SK-N-SH (cell line): ENCODE results near the gene PSMC5. TPM values are rescaled to one million over a fixed set of nuclear protein-coding genes. Genes with fewer than 3 reads are reported as not detected.

Source experiments
- CTCF ChIA-PET: fragments of 300-600, 350-600 bp; formaldehyde crosslinking; extraction: SDS; loops from one replicate; lab custom pipeline; 2021; lab: Yijun Ruan, JAX
- POLR2A ChIA-PET: fragments of 350-600 bp; sonication (Branson Sonifier 250); formaldehyde crosslinking; extraction: SDS; loops from one replicate; lab custom pipeline; 2020; ENCODE audit warnings: antibody characterized with exemption, inconsistent platforms; lab: Yijun Ruan, JAX
- DNase-seq: peaks from one replicate; pipeline ENCODE4 v3.0.0; 2012
- H2AFZ ChIP-seq: fragments of 200-600 bp; sonication (generic); 2 replicates; pipeline ENCODE4 v1.8.1; 2016; ENCODE audit warnings: antibody characterized with exemption, mild to moderate bottlenecking, low read depth
- H3F3A ChIP-seq: fragments of 200-600 bp; sonication (generic); replicated peaks from 2 replicates; pipeline ENCODE3; 2016; ENCODE audit warnings: antibody characterized with exemption, mild to moderate bottlenecking; ENCODE audit not compliant: insufficient read depth
- H3K27ac ChIP-seq, 2 experiments: fragments of 200-500 bp in 1 of 2; fragments of 200-600 bp in 1 of 2; sonication (Bioruptor generic) in 1 of 2; sonication (generic), shearing (Covaris generic) in 1 of 2; 2 replicates each; pipeline versions ENCODE4 v1.5.1 to v1.6.1; 2014 to 2016; ENCODE audit warnings: low read depth in 2 of 2, inconsistent platforms in 1 of 2, low read length in 1 of 2, mild to moderate bottlenecking in 1 of 2, mixed read lengths in 1 of 2
- H3K27me3 ChIP-seq: fragments of 200-600 bp; sonication (generic), shearing (Covaris generic); 2 replicates; pipeline ENCODE4 v1.6.1; 2016; ENCODE audit warnings: mixed run types; ENCODE audit not compliant: insufficient read depth
- H3K36me3 ChIP-seq, 2 experiments: fragments of 200-500 bp in 1 of 2; fragments of 200-600 bp in 1 of 2; sonication (Bioruptor generic) in 1 of 2; sonication (generic) in 1 of 2; replicated peaks in 1 of 2; 2 replicates each; pipeline versions ENCODE3 to v1.5.1; 2014 to 2016; ENCODE audit warnings: low read length in 1 of 2, mild to moderate bottlenecking in 1 of 2; ENCODE audit not compliant: insufficient read depth in 2 of 2, control insufficient read depth in 1 of 2
- H3K4me1 ChIP-seq, 2 experiments: fragments of 200-500 bp in 1 of 2; fragments of 200-600 bp in 1 of 2; sonication (Bioruptor generic) in 1 of 2; sonication (generic), shearing (Covaris generic) in 1 of 2; 2 replicates each; pipeline versions ENCODE4 v1.5.1 to v1.6.1; 2014 to 2016; ENCODE audit warnings: low read depth in 1 of 2, low read length in 1 of 2, mixed run types in 1 of 2; ENCODE audit not compliant: insufficient read depth in 2 of 2, control insufficient read depth in 1 of 2
- H3K4me2 ChIP-seq: fragments of 200-600 bp; sonication (generic), shearing (Covaris generic); 2 replicates; pipeline ENCODE4 v1.6.1; 2017; ENCODE audit warnings: mixed run types
- H3K4me3 ChIP-seq, 2 experiments: fragments of 200-500 bp in 1 of 2; fragments of 200-600 bp in 1 of 2; sonication (Bioruptor generic) in 1 of 2; sonication (generic), shearing (Covaris generic) in 1 of 2; 2 replicates each; pipeline versions ENCODE4 v1.5.1 to v1.8.1; 2014 to 2016; ENCODE audit warnings: low read depth in 2 of 2, inconsistent platforms in 1 of 2, low read length in 1 of 2, mild to moderate bottlenecking in 1 of 2, mixed read lengths in 1 of 2, moderate library complexity in 1 of 2
- H3K79me2 ChIP-seq: fragments of 200-600 bp; sonication (generic); 2 replicates; pipeline ENCODE4 v1.8.1; 2017; ENCODE audit warnings: mild to moderate bottlenecking; ENCODE audit not compliant: insufficient read depth
- H3K9ac ChIP-seq: fragments of 200-600 bp; sonication (generic); 2 replicates; pipeline ENCODE4 v1.6.1; 2017; ENCODE audit warnings: mixed run types
- H3K9me2 ChIP-seq: fragments of 200-600 bp; sonication (generic); 2 replicates; pipeline ENCODE4 v1.6.1; 2017; ENCODE audit warnings: mixed run types
- H3K9me3 ChIP-seq: fragments of 200-600 bp; sonication (generic); 2 replicates; pipeline ENCODE4 v1.6.1; 2017; ENCODE audit warnings: mixed run types, mild to moderate bottlenecking, moderate library complexity
- H4K20me1 ChIP-seq: fragments of 200-600 bp; sonication (generic); 2 replicates; pipeline ENCODE4 v1.6.1; 2017; ENCODE audit warnings: mild to moderate bottlenecking, mixed run types; ENCODE audit not compliant: insufficient read depth
- CHD2 ChIP-seq: fragments of 150-350 bp; IDR thresholded peaks from 2 replicates; pipeline ENCODE4 v1.6.1; 2018; ENCODE audit warnings: low read length; ENCODE audit not compliant: partially characterized antibody
- EZH2phosphoT487 ChIP-seq: fragments of 200-600 bp; sonication (generic); IDR thresholded peaks from 2 replicates; pipeline ENCODE4 v1.6.1; 2017; ENCODE audit warnings: low read depth, mixed run types, mild to moderate bottlenecking, antibody characterized with exemption, moderate library complexity, borderline replicate concordance
- FOSL2 ChIP-seq: IDR thresholded peaks from 2 replicates; pipeline ENCODE4 v1.4.0; 2012; ENCODE audit warnings: low read depth, mild to moderate bottlenecking, moderate library complexity, borderline replicate concordance
- FOXM1 ChIP-seq: IDR thresholded peaks from 2 replicates; pipeline ENCODE4 v1.4.0; 2012; ENCODE audit warnings: low read depth, mild to moderate bottlenecking
- GABPA ChIP-seq: IDR thresholded peaks from 2 replicates; pipeline ENCODE4 v1.4.0; 2012; ENCODE audit warnings: low read depth, mild to moderate bottlenecking
- NFIC ChIP-seq: IDR thresholded peaks from 2 replicates; pipeline ENCODE4 v1.4.0; 2012; ENCODE audit warnings: borderline replicate concordance
- NRF1 ChIP-seq: IDR thresholded peaks from 2 replicates; pipeline ENCODE4 v1.6.1; 2012; ENCODE audit warnings: low read depth, mild to moderate bottlenecking, low read length
- PBX3 ChIP-seq: IDR thresholded peaks from 2 replicates; pipeline ENCODE4; 2012
- POLR2AphosphoS5 ChIP-seq: IDR thresholded peaks from 2 replicates; pipeline ENCODE4 v1.6.1; 2012; ENCODE audit warnings: low read depth, low read length
- RAD21 ChIP-seq: IDR thresholded peaks from 2 replicates; pipeline ENCODE4 v1.6.1; 2012; ENCODE audit warnings: mild to moderate bottlenecking, low read length
- RFX5 ChIP-seq: IDR thresholded peaks from 2 replicates; pipeline ENCODE4 v1.6.1; 2012; ENCODE audit warnings: mild to moderate bottlenecking, improper control_type of control experiment, low read length
- RXRA ChIP-seq: IDR thresholded peaks from 2 replicates; pipeline ENCODE4 v1.4.0; 2012; ENCODE audit warnings: low read depth, mild to moderate bottlenecking, borderline replicate concordance
- SMC3 ChIP-seq: IDR thresholded peaks from 2 replicates; pipeline ENCODE4 v1.6.1; 2012; ENCODE audit warnings: low read depth, low read length, improper control_type of control experiment
- TEAD4 ChIP-seq: IDR thresholded peaks from 2 replicates; pipeline ENCODE4 v1.4.0; 2012; ENCODE audit warnings: mild to moderate bottlenecking, borderline replicate concordance; ENCODE audit not compliant: insufficient read depth
- WGBS: methylation state at CpG from one replicate; pipeline ENCODE4 v1.1.6; 2017; ENCODE audit warnings: low lambda C conversion rate; 5-methylcytosine and 5-hydroxymethylcytosine counted together
- polyA plus RNA-seq, 3 experiments: library from polyadenylated mRNA; depleted of rRNA; stranded (reverse); fragments of >200 nt; gene quantifications; 2 replicates each; pipeline ENCODE4 v1.2.3, GENCODE V29; 2012

PSMC5 gene
- polyA plus RNA-seq, 1 of the 3 experiments (the other 2 are of a cell fraction): 424 TPM

DNA sequence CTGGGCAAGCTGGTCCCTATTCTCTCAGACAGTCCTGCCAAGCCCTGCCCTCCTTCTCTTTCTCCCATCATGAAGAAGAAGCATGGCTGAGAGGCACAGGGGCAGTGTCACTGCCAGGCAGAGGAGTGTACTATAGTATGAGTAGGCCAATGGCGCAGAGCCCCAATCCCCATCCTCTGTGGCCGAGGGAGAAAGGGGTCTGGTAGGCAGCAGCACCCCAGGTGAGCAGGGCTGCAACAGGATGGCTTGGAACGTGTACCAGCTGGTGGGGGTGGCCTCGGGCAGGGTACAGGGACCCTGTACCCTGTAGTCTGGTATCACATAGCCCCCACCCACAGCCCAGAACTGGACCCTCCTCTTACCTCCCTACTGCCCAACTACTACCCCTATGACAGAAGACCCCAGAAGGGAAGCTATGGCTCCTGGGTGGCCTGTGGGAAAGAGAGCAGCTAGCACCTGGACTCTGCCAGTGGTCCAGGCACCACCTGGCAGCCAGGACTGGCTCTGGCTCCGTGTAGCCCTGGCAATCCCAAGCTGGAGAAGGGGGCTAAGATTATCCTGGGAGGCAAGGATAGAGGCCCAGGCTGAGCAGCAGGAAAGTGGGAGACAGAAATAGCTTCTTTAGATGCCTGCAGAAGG lies 10.8 kb downstream of the PSMC5 start (continued):
- TF ChIP-seq SMC3 (no peak), NRF1 (no peak), RFX5 (no peak), POLR2AphosphoS5 (no peak), EZH2phosphoT487 (no peak)

DNA sequence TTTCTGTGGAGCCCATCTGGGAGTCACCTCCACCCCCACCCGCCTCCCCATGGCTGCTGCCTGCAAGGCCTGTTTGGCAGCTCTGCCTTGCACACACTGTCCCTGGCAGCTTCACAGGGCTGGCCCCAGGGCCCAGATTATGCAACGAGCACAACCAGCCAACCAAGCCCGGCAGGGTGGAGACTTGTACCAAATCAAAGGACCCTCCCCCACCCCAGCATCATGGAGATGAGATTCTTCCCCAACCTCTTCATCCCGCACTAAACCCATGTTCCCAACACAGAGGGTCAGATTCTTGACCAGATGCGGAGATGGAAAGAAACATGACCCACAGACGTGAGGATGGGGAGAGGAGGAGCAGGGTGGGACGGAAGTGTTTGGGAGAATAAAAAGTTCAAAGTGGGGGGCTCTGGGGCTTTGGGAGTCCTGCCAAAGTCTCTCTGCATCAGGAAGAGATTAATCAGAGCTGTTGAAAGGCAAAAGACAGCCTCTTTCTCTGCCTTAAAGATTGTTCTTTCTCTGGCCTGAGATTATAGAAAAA lies 11.5 kb downstream of the PSMC5 start:
- WGBS: 77% methylated on average over 4 of the region's 7 CpGs
- peaks cover 65% of the 10 kb centered on the region for H3K79me2 ChIP-seq
- no peak for DNase-seq
- peak overlapping the region; percentile 17; the same call in 1 of the 2 replicates for H3K4me2 ChIP-seq
- H3K27me3 ChIP-seq: no peaks in the 10 kb centered on the region
- peaks cover 24 to 28% of the 10 kb centered on the region in 2 experiments for H3K36me3 ChIP-seq
- H4K20me1 ChIP-seq: peaks cover 27% of the 10 kb centered on the region
- POLR2A ChIA-PET: interaction anchor here (0.6 to 9.2 kb wide), 5 partner anchors 9 to 668 kb away, joined by 3 to 108 read pairs (median 4); partner anchors contain the start of genes CEP95, DDX5, FTSJ3 and PSMC5
- H3K9ac ChIP-seq: no peak overlapping the region
- H3K27ac ChIP-seq: peak overlapping the region; percentile 3 to 81; a peak in 3 of 4 replicates
- peaks cover 19% of the 10 kb centered on the region for H3F3A ChIP-seq
- H3K4me3 ChIP-seq: no peak overlapping the region
- TF ChIP-seq PBX3: 0 out of 2 replicates have a peak, but pooled peaks have one; percentile 18
- TF ChIP-seq FOXM1: no peak
- TF ChIP-seq NFIC: no peak
- no peaks in the 10 kb centered on the region for H3K9me3 ChIP-seq
- H3K9me2 ChIP-seq: no peaks in the 10 kb centered on the region
- no peak overlapping the region for H2AFZ ChIP-seq
- CTCF ChIA-PET: interaction anchor here (0.9 to 9.1 kb wide), 9 partner anchors 10 to 227 kb away, joined by 3 to 96 read pairs (median 3); partner anchors contain the start of genes DDX42, FTSJ3 and PSMC5
- H3K4me1 ChIP-seq: peaks cover 27 to 48% of the 10 kb centered on the region in 2 experiments

- Histone ChIP-seq H3K9me2 (no peaks in the 10 kb centered on the region), H3K79me2 (peaks cover 65% of the 10 kb centered on the region), H3K36me3 (peaks cover 13 to 15% of the 10 kb centered on the region in 2 experiments), H3K4me3 (peak overlapping the region; percentile 59 to 76), H2AFZ (no peak overlapping the region), H3K4me1 (peaks cover 27 to 41% of the 10 kb centered on the region in 2 experiments), H3K4me2 (peak overlapping the region; percentile 93), H4K20me1 (peaks cover 23% of the 10 kb centered on the region; the same call in 1 of the 2 replicates), H3K27me3 (no peaks in the 10 kb centered on the region), H3K9me3 (no peaks in the 10 kb centered on the region), H3K27ac (peak overlapping the region; percentile 67 to 97; a peak in 3 of 4 replicates), H3F3A (peaks cover 9% of the 10 kb centered on the region), H3K9ac (peak overlapping the region; percentile 89; the same call in 1 of the 2 replicates)
- ChIA-PET POLR2A (interaction anchor here (0.6 to 9.2 kb wide), 6 partner anchors 11 to 401 kb away, joined by 3 to 108 read pairs (median 3); partner anchors contain the start of genes CCDC47, DDX42, FTSJ3 and PSMC5), CTCF (interaction anchor here (0.7 to 9.1 kb wide), 8 partner anchors 7 to 664 kb away, joined by 3 to 96 read pairs (median 3); partner anchors contain the start of genes FTSJ3, MAP3K3 and PSMC5)
- TF ChIP-seq PBX3 (no peak), NFIC (no peak), FOSL2 (no peak), RXRA (no peak), TEAD4 (no peak), GABPA (no peak), RAD21 (no peak), CHD2 (no peak)
- DNase-seq: no peak
- 43% methylated on average over 3 of the region's 4 CpGs for WGBS
Observed at GRCh38 chr17:63840591-63841349, 13.5 kb downstream of the PSMC5 start.
